ENCODE results near the gene GPI. TPM values are rescaled to one million over a fixed set of nuclear protein-coding genes. Genes with fewer than 3 reads are reported as not detected.

Gene GPI
- total RNA-seq, 3 donors from 2014 or later (not counting 1 experiment from before 2014, with no cell fraction given), result 98.5 to 132 (median 104) TPM

- Mint-ChIP-seq H3K9me3 (no peaks in the 10 kb centered on the region), H3K27ac (no peak overlapping the region), H3K27me3 (ENCODE audit: low read depth in 2 of 2) (no peaks in the 10 kb centered on the region), H3K4me1 (peaks cover 21 to 32% of the 10 kb centered on the region in 2 donors), H3K36me3 (peaks cover 6% of the 10 kb centered on the region), H3K4me3 (no peak overlapping the region)
- intact Hi-C loops (cut with micrococcal nuclease), result no loop called here
- ATAC-seq (no peak), DNase-seq (no peak)
- H3K27me3 ChIP-seq (ENCODE audit: control insufficient read depth, insufficient read depth, low read length), result no peaks in the 10 kb centered on the region
- no peak overlapping the region for H3K4me3 ChIP-seq (ENCODE audit: low read length)
- H3K4me1 ChIP-seq (ENCODE audit: control insufficient read depth, insufficient read depth, low read length), result peaks cover 12% of the 10 kb centered on the region
- TF ChIP-seq CTCF (IDR thresholded peaks at IDR 0.05), result no peak
- WGBS (ENCODE audit: insufficient coverage), result 90% methylated on average over 6 of the region's 6 CpGs
- H3K9me3 ChIP-seq (ENCODE audit: control insufficient read depth, insufficient read depth, low read length), result no peaks in the 10 kb centered on the region
- peaks cover 20% of the 10 kb centered on the region for H3K36me3 ChIP-seq (ENCODE audit: control insufficient read depth, insufficient read depth, low read length)
- no peak overlapping the region for H3K27ac ChIP-seq (ENCODE audit: low read length)
Measured at GRCh38 chr19:34321735-34322134, 43.3 kb upstream of the GPI start.

GRCh38 chr19:34323433-34324204, 41.4 kb upstream of the GPI start:
- peaks cover 17% of the 10 kb centered on the region for H3K36me3 Mint-ChIP-seq
- peaks cover 31% of the 10 kb centered on the region for H3K36me3 ChIP-seq (ENCODE audit: control insufficient read depth, insufficient read depth, low read length)
- ATAC-seq, result no peak
- peaks cover 2 to 13% of the 10 kb centered on the region in 2 donors for H3K4me1 Mint-ChIP-seq
- H3K9me3 Mint-ChIP-seq, result no peaks in the 10 kb centered on the region
- no peak overlapping the region for H3K4me3 ChIP-seq (ENCODE audit: low read length)
- no peaks in the 10 kb centered on the region for H3K9me3 ChIP-seq (ENCODE audit: control insufficient read depth, insufficient read depth, low read length)
- no peak for DNase-seq
- no peak overlapping the region for H3K4me3 Mint-ChIP-seq
- intact Hi-C loops (cut with micrococcal nuclease), result no loop called here
- peak overlapping the region in 1 of 2 donors; percentile 21 for H3K27ac Mint-ChIP-seq
- no peaks in the 10 kb centered on the region for H3K27me3 Mint-ChIP-seq (ENCODE audit: low read depth in 2 of 2)
- H3K27me3 ChIP-seq (ENCODE audit: control insufficient read depth, insufficient read depth, low read length), result no peaks in the 10 kb centered on the region
- no peak for TF ChIP-seq CTCF (IDR thresholded peaks at IDR 0.05)
- no peak overlapping the region for H3K27ac ChIP-seq (ENCODE audit: low read length)
- H3K4me1 ChIP-seq (ENCODE audit: control insufficient read depth, insufficient read depth, low read length), result no peaks in the 10 kb centered on the region
- 94% methylated on average over 7 of the region's 7 CpGs for WGBS (ENCODE audit: insufficient coverage)

- Histone ChIP-seq H3K4me3 (ENCODE audit: low read length) (no peak overlapping the region), H3K27me3 (ENCODE audit: control insufficient read depth, insufficient read depth, low read length) (no peaks in the 10 kb centered on the region), H3K9me3 (ENCODE audit: control insufficient read depth, insufficient read depth, low read length) (no peaks in the 10 kb centered on the region), H3K4me1 (ENCODE audit: control insufficient read depth, insufficient read depth, low read length) (no peaks in the 10 kb centered on the region), H3K36me3 (ENCODE audit: control insufficient read depth, insufficient read depth, low read length) (peaks cover 38% of the 10 kb centered on the region), H3K27ac (ENCODE audit: low read length) (no peak overlapping the region)
- no peak for DNase-seq
- Mint-ChIP-seq H3K9me3 (no peaks in the 10 kb centered on the region), H3K27me3 (ENCODE audit: low read depth in 2 of 2) (no peaks in the 10 kb centered on the region), H3K36me3 (peaks cover 17% of the 10 kb centered on the region), H3K4me3 (no peak overlapping the region), H3K27ac (no peak overlapping the region), H3K4me1 (peaks cover 0 to 7% of the 10 kb centered on the region in 2 donors)
- ATAC-seq, result no peak
- TF ChIP-seq CTCF (IDR thresholded peaks at IDR 0.05), result no peak
- WGBS (ENCODE audit: insufficient coverage), result 100% methylated on average over 2 of the region's 3 CpGs
- intact Hi-C loops (cut with micrococcal nuclease), result no loop called here
Measured at GRCh38 chr19:34324320-34324719, 40.7 kb upstream of the GPI start.

- intact Hi-C loops (cut with micrococcal nuclease), result no loop called here
- ATAC-seq (no peak), DNase-seq (no peak)
- Histone ChIP-seq H3K4me3 (ENCODE audit: low read length) (no peak overlapping the region), H3K36me3 (ENCODE audit: control insufficient read depth, insufficient read depth, low read length) (peaks cover 43% of the 10 kb centered on the region), H3K9me3 (ENCODE audit: control insufficient read depth, insufficient read depth, low read length) (no peaks in the 10 kb centered on the region), H3K27me3 (ENCODE audit: control insufficient read depth, insufficient read depth, low read length) (no peaks in the 10 kb centered on the region), H3K4me1 (ENCODE audit: control insufficient read depth, insufficient read depth, low read length) (no peaks in the 10 kb centered on the region), H3K27ac (ENCODE audit: low read length) (no peak overlapping the region)
- TF ChIP-seq CTCF (IDR thresholded peaks at IDR 0.05), result no peak
- Mint-ChIP-seq H3K4me3 (no peak overlapping the region), H3K27me3 (ENCODE audit: low read depth in 2 of 2) (no peaks in the 10 kb centered on the region), H3K4me1 (peaks cover 0 to 2% of the 10 kb centered on the region in 2 donors), H3K36me3 (peaks cover 21% of the 10 kb centered on the region), H3K27ac (peak overlapping the region in 1 of 2 donors; percentile 25), H3K9me3 (no peaks in the 10 kb centered on the region)
- WGBS (ENCODE audit: insufficient coverage), result 95% methylated on average over 4 of the region's 4 CpGs
Measured at GRCh38 chr19:34325181-34325580, 39.8 kb upstream of the GPI start.

Measured in natural killer cell (primary cell).